Measurements from ENCODE around the gene STRN3.
"Not testable (repeated sequence)": the region's sequence is repeated elsewhere in the genome, so short reads cannot be mapped to it uniquely, and the experiment has no call there.

The STRN3 gene

GRCh38 chr14:30998100-30998706 is 28.0 kb downstream of the STRN3 start:
- no peak for DNase-seq

GRCh38 chr14:30996892-30997659 is 29.1 kb downstream of the STRN3 start:
- no peak for DNase-seq

GRCh38 chr14:30995689-30996088 is 30.5 kb downstream of the STRN3 start:
- DNase-seq, result no peak

GRCh38 chr14:30994681-30995620 is 31.2 kb downstream of the STRN3 start:
- no peak for DNase-seq

GRCh38 chr14:30993071-30993470 is 33.1 kb downstream of the STRN3 start:
- no peak for DNase-seq

- no peak for DNase-seq
Observed at GRCh38 chr14:30991408-30991807, 34.8 kb downstream of the STRN3 start.

- DNase-seq, result no peak
Observed at GRCh38 chr14:30990770-30991169, 35.4 kb downstream of the STRN3 start.

GRCh38 chr14:30988509-30988908 is 37.7 kb downstream of the STRN3 start:
- no peak for DNase-seq

- no peak for DNase-seq
Observed at GRCh38 chr14:30985796-30986195, 40.4 kb downstream of the STRN3 start.

- DNase-seq, result no peak
Observed at GRCh38 chr14:30983858-30984257, 42.3 kb downstream of the STRN3 start.

GRCh38 chr14:30982533-30982932 is 43.6 kb downstream of the STRN3 start:
- DNase-seq, result no peak

- DNase-seq, result no peak
Observed at GRCh38 chr14:30980980-30981379, 45.2 kb downstream of the STRN3 start.

- DNase-seq, result not testable (repeated sequence)
Observed at GRCh38 chr14:30980106-30980704, 46.0 kb downstream of the STRN3 start.

GRCh38 chr14:30977752-30978151 is 48.4 kb downstream of the STRN3 start:
- no peak for DNase-seq

GRCh38 chr14:30974628-30975027 is 51.6 kb downstream of the STRN3 start:
- DNase-seq, result no peak

GRCh38 chr14:30972882-30973582 is 53.1 kb downstream of the STRN3 start:
- DNase-seq, result no peak

GRCh38 chr14:30972036-30972732 is 54.0 kb downstream of the STRN3 start:
- not testable (repeated sequence) for DNase-seq

- no peak for DNase-seq
Observed at GRCh38 chr14:30971586-30971985, 54.6 kb downstream of the STRN3 start.

GRCh38 chr14:30969796-30970195 is 56.4 kb downstream of the STRN3 start:
- not testable (repeated sequence) for DNase-seq

- DNase-seq, result not testable (repeated sequence)
Observed at GRCh38 chr14:30967364-30968098, 58.6 kb downstream of the STRN3 start.

Data from CD4-positive, alpha-beta T cell treated with Interferon gamma for 1 hour (primary cell).